Panc1 (cell line): ENCODE data around the gene FLYWCH2. TPM values are rescaled to one million over a fixed set of nuclear protein-coding genes. Genes with fewer than 3 reads are reported as not detected.
A peak's percentile ranks its signal among the peaks of the same experiment; 100 is the strongest.

Experiments used
- ATAC-seq: fragments of 200-7000 bp; cut with Tn5 transposase; 2 replicates; pipeline ENCODE4 v1.9.1; 2020; ENCODE audit warnings: mild to moderate bottlenecking, moderate library complexity
- BruUV-seq: library from RNA; stranded (reverse); fragments of 400-500 nt; replicated peaks from 2 replicates; lab custom pipeline; 2021; lab: Mats Ljungman, UMichigan
- CTCF ChIA-PET: fragments of 300-600 bp; sonication (Branson Sonifier 250); formaldehyde crosslinking; loops from one replicate; lab custom pipeline; 2022; ENCODE audit warnings: antibody characterized with exemption; lab: Charles Lee
- POLR2A ChIA-PET: fragments of 300-600 bp; sonication (Branson Sonifier 250); formaldehyde crosslinking; loops from one replicate; lab custom pipeline; 2022; ENCODE audit warnings: antibody characterized with exemption; lab: Charles Lee
- DNase-seq: peaks from one replicate; pipeline ENCODE4 v3.0.0-alpha.2; 2010; ENCODE audit warnings: low read depth, low spot score
- H3K27ac ChIP-seq: 2 replicates; pipeline ENCODE4 v1.5.1; 2011; ENCODE audit warnings: mild to moderate bottlenecking, low read length, inconsistent platforms
- H3K27me3 ChIP-seq: fragments of 200-500 bp; sonication (Bioruptor generic); 2 replicates; pipeline ENCODE4 v1.6.0; 2014; ENCODE audit warnings: low read length, inconsistent platforms; ENCODE audit not compliant: control insufficient read depth, insufficient read depth
- H3K36me3 ChIP-seq: fragments of 200-500 bp; sonication (Bioruptor generic); 2 replicates; pipeline ENCODE4 v1.5.1; 2014; ENCODE audit warnings: inconsistent platforms, mild to moderate bottlenecking, low read length, moderate library complexity; ENCODE audit not compliant: control insufficient read depth, insufficient read depth
- H3K4me1 ChIP-seq: 2 replicates; pipeline ENCODE4 v1.5.1; 2011; ENCODE audit warnings: inconsistent platforms, mild to moderate bottlenecking, low read length, moderate library complexity; ENCODE audit not compliant: control insufficient read depth, insufficient read depth
- H3K4me3 ChIP-seq, 2 experiments: 2 replicates each; pipeline ENCODE4 v1.5.1; 2011 to 2012; ENCODE audit warnings: low read depth in 2 of 2, low read length in 2 of 2, mild to moderate bottlenecking in 2 of 2, inconsistent platforms in 1 of 2, moderate library complexity in 1 of 2
- H3K9me3 ChIP-seq: fragments of 200-500 bp; sonication (Bioruptor generic); 2 replicates; pipeline ENCODE4 v1.5.1; 2014; ENCODE audit warnings: low read depth, mild to moderate bottlenecking, inconsistent platforms, low read length, moderate library complexity; ENCODE audit not compliant: control insufficient read depth, insufficient read depth
- POLR2AphosphoS5 ChIP-seq: IDR thresholded peaks from 2 replicates; pipeline ENCODE4 v1.6.1; 2012; ENCODE audit warnings: mild to moderate bottlenecking, low read depth, low read length, moderate library complexity
- SIN3A ChIP-seq: IDR thresholded peaks from 2 replicates; pipeline ENCODE4 v1.6.1; 2012; ENCODE audit warnings: low read depth, mild to moderate bottlenecking, low read length, moderate library complexity, borderline replicate concordance; ENCODE audit not compliant: insufficient read depth
- TCF7L2 ChIP-seq: IDR thresholded peaks from 2 replicates; pipeline ENCODE4 v1.6.1; 2011; ENCODE audit warnings: mild to moderate bottlenecking, low read depth, low read length, inconsistent platforms
- in situ Hi-C: cut with HindIII; loops from 2 replicates; pipeline ENCODE4 v1.10.0; 2016; ENCODE audit warnings: low sequenced_read_pairs, low pct_unique_long_range_greater_than_20kb
- intact Hi-C: fragments of 100-400 bp; cut with micrococcal nuclease; formaldehyde crosslinking; loops from one replicate; pipeline ENCODE4 v1.10.0; 2022; ENCODE audit not compliant: unreplicated experiment
- total RNA-seq: library from RNA; stranded (reverse); gene quantifications from one replicate; pipeline ENCODE4 v1.2.1, GENCODE V29; 2021; ENCODE audit not compliant: unreplicated experiment
- TF ChIP-seq, protein P1 (sequence below), 2 experiments: IDR thresholded peaks; 2 replicates each; pipeline ENCODE4 v1.6.1; 2011 to 2012; ENCODE audit warnings: low read depth in 2 of 2, control low read depth in 1 of 2, low read length in 1 of 2, mild to moderate bottlenecking in 1 of 2, moderate library complexity in 1 of 2; ENCODE audit not compliant: insufficient read depth in 1 of 2
- TF ChIP-seq, protein P2 (sequence below): fragments of 450-650 bp; IDR thresholded peaks from 2 replicates; pipeline ENCODE4 v1.5.1; 2017; ENCODE audit warnings: mild to moderate bottlenecking

FLYWCH2 gene
- total RNA-seq, 1 experiment from 2014 or later = 77.3 TPM

DNA sequence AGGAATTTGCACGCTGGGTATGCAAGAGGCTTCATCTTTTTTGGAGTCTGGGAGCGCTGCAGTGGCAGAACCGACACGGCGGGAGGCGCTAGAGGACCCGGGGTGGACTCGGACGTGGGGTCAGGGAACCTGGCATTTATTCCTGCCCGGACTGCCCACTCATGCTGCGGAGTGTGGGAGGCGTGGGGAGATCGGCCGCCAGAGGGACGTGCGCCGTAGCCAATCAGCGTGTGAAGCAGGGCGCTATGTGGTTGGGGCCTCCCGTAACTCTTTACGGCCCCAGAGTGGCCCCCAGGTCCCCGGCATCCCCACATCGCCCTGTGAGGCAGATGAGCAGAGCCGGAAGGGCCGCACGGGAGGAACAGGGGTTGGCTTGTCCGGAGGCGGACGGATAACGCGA lies 11.2 kb downstream of the FLYWCH2 start:
- Histone ChIP-seq H3K36me3 (no peaks in the 10 kb centered on the region), H3K4me1 (no peaks in the 10 kb centered on the region; the same call in 1 of the 2 replicates), H3K27ac (no peak overlapping the region), H3K9me3 (no peaks in the 10 kb centered on the region), H3K4me3 (no peak overlapping the region), H3K27me3 (no peaks in the 10 kb centered on the region)
- DNase-seq (no peak), ATAC-seq (no peak)
- no TSS peak for BruUV-seq
- in situ Hi-C loops (no loop called here), intact Hi-C loops (no loop called here)
- TF ChIP-seq TCF7L2 (no peak), POLR2AphosphoS5 (no peak), SIN3A (no peak)
- TF ChIP-seq, protein P1, sequence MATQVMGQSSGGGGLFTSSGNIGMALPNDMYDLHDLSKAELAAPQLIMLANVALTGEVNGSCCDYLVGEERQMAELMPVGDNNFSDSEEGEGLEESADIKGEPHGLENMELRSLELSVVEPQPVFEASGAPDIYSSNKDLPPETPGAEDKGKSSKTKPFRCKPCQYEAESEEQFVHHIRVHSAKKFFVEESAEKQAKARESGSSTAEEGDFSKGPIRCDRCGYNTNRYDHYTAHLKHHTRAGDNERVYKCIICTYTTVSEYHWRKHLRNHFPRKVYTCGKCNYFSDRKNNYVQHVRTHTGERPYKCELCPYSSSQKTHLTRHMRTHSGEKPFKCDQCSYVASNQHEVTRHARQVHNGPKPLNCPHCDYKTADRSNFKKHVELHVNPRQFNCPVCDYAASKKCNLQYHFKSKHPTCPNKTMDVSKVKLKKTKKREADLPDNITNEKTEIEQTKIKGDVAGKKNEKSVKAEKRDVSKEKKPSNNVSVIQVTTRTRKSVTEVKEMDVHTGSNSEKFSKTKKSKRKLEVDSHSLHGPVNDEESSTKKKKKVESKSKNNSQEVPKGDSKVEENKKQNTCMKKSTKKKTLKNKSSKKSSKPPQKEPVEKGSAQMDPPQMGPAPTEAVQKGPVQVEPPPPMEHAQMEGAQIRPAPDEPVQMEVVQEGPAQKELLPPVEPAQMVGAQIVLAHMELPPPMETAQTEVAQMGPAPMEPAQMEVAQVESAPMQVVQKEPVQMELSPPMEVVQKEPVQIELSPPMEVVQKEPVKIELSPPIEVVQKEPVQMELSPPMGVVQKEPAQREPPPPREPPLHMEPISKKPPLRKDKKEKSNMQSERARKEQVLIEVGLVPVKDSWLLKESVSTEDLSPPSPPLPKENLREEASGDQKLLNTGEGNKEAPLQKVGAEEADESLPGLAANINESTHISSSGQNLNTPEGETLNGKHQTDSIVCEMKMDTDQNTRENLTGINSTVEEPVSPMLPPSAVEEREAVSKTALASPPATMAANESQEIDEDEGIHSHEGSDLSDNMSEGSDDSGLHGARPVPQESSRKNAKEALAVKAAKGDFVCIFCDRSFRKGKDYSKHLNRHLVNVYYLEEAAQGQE (IDR thresholded peaks at IDR 0.05; ENCODE audit: insufficient read depth in 1 of 2, low read depth in 2 of 2, low read length in 1 of 2) = no peak
- ChIA-PET POLR2A (no interaction called here), CTCF (no interaction called here)

DNA sequence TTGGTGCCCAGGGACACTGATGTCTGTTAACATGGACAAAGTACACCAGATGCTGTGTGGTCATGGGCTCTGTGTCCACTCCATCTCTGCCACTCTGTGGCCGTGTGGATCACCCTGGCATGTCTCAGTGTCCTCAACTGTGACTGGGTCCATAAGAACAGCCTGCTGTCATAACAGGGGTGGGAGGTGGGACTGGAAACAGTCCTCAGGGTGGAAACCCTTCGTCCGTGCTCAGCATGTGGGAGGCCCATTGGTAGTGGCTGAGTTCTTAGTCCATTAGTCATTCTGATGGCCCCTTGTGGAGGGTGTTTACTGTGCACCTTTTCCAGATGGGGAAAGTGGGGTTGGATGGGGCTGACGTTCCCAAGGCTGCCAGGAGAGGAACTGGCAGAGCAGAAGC lies 12.8 kb downstream of the FLYWCH2 start:
- peak; percentile 60 for ATAC-seq
- TF ChIP-seq, protein P2, sequence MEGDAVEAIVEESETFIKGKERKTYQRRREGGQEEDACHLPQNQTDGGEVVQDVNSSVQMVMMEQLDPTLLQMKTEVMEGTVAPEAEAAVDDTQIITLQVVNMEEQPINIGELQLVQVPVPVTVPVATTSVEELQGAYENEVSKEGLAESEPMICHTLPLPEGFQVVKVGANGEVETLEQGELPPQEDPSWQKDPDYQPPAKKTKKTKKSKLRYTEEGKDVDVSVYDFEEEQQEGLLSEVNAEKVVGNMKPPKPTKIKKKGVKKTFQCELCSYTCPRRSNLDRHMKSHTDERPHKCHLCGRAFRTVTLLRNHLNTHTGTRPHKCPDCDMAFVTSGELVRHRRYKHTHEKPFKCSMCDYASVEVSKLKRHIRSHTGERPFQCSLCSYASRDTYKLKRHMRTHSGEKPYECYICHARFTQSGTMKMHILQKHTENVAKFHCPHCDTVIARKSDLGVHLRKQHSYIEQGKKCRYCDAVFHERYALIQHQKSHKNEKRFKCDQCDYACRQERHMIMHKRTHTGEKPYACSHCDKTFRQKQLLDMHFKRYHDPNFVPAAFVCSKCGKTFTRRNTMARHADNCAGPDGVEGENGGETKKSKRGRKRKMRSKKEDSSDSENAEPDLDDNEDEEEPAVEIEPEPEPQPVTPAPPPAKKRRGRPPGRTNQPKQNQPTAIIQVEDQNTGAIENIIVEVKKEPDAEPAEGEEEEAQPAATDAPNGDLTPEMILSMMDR = no peak
- TF ChIP-seq POLR2AphosphoS5 = no peak
- no peak for TF ChIP-seq SIN3A
- TF ChIP-seq, protein P1 (IDR thresholded peaks at IDR 0.05; ENCODE audit: insufficient read depth in 1 of 2, low read depth in 2 of 2, low read length in 1 of 2) = no peak
- no peak for TF ChIP-seq TCF7L2
- DNase-seq = no peak
- no peaks in the 10 kb centered on the region for H3K27me3 ChIP-seq
- no peak overlapping the region for H3K4me3 ChIP-seq
- ChIA-PET POLR2A (no interaction called here), CTCF (no interaction called here)
- H3K9me3 ChIP-seq = no peaks in the 10 kb centered on the region
- H3K27ac ChIP-seq = no peak overlapping the region
- in situ Hi-C loops (no loop called here), intact Hi-C loops (no loop called here)
- no TSS peak for BruUV-seq
- no peaks in the 10 kb centered on the region; the same call in 1 of the 2 replicates for H3K4me1 ChIP-seq
- H3K36me3 ChIP-seq = no peaks in the 10 kb centered on the region
